HepG2 (cell line): ENCODE results near the gene IGF2BP1. TPM values are rescaled to one million over a fixed set of nuclear protein-coding genes. Genes with fewer than 3 reads are reported as not detected.

ENCODE experiments used
- GABPB1 ChIP-seq: IDR thresholded peaks from 2 replicates; pipeline ENCODE4 v1.6.1; 2016; ENCODE audit warnings: mild to moderate bottlenecking, missing genetic modification reagents, moderate library complexity, missing compliant biosample characterization
- TBP ChIP-seq: sonication (generic); formaldehyde crosslinking; IDR thresholded peaks from 2 replicates; pipeline ENCODE4 v1.5.0; 2020; ENCODE audit warnings: missing genetic modification reagents
- TCF12 ChIP-seq, 2 experiments: fragments of 450-650 bp in 1 of 2; sonication (generic) in 1 of 2; formaldehyde crosslinking in 1 of 2; IDR thresholded peaks; 2 replicates each; pipeline versions ENCODE4 v1.6.1 to v1.8.0; 2017 to 2022; ENCODE audit warnings: antibody characterized with exemption in 1 of 2, mild to moderate bottlenecking in 1 of 2, missing genetic modification reagents in 1 of 2, moderate library complexity in 1 of 2
- XBP1 ChIP-seq: sonication (generic); formaldehyde crosslinking; IDR thresholded peaks from 2 replicates; pipeline ENCODE4 v1.5.0; 2020; ENCODE audit warnings: missing genetic modification reagents
- ZNF510 ChIP-seq: sonication (generic); formaldehyde crosslinking; IDR thresholded peaks from 2 replicates; pipeline ENCODE4 v1.4.0; 2020; ENCODE audit warnings: low read depth, mild to moderate bottlenecking, missing genetic modification reagents
- polyA plus RNA-seq, 8 experiments: library from polyadenylated mRNA; depleted of rRNA in 3 of 8; stranded (reverse) in 7 of 8; unstranded in 1 of 8; fragments of >200 nt; fragmentation: Illumina TruSeq in 4 of 8; extraction: Trizol in 4 of 8; gene quantifications; 2 replicates each; pipeline versions ENCODE4 v1.2.1 to v1.2.3, GENCODE V29; 2011 to 2016; ENCODE audit warnings: low read depth in 4 of 8, missing spikeins in 1 of 8, mixed read lengths in 1 of 8; ENCODE audit not compliant: insufficient read depth in 1 of 8
- total RNA-seq, 5 experiments: library from RNA; depleted of rRNA; stranded (reverse); fragments of >200 nt; fragmentation: Illumina TruSeq; extraction: Trizol; gene quantifications; 2 replicates each; pipeline ENCODE4 v1.2.3, GENCODE V29; 2016; ENCODE audit warnings: low read depth in 1 of 5
- TF ChIP-seq, protein P1 (sequence below): sonication (generic); formaldehyde crosslinking; IDR thresholded peaks from 2 replicates; pipeline ENCODE4 v1.4.0; 2020; ENCODE audit warnings: missing genetic modification reagents, borderline replicate concordance
- TF ChIP-seq, protein P2 (sequence below): fragments of 450-650 bp; IDR thresholded peaks from 2 replicates; pipeline ENCODE4 v1.6.1; 2017; ENCODE audit warnings: mild to moderate bottlenecking
- TF ChIP-seq, protein P3 (sequence below): sonication (generic); formaldehyde crosslinking; IDR thresholded peaks from 2 replicates; pipeline ENCODE4 v1.4.0; 2020; ENCODE audit warnings: mild to moderate bottlenecking, missing genetic modification reagents
- TF ChIP-seq, protein P4 (sequence below), 2 experiments: fragments of 450-650 bp in 1 of 2; sonication (generic) in 1 of 2; formaldehyde crosslinking; IDR thresholded peaks; 2 replicates each; pipeline versions ENCODE4 v1.5.0 to v1.8.0; 2020 to 2022; ENCODE audit warnings: mild to moderate bottlenecking in 1 of 2, missing genetic modification reagents in 1 of 2
- TF ChIP-seq, protein P5 (sequence below): sonication (generic); formaldehyde crosslinking; IDR thresholded peaks from 2 replicates; pipeline ENCODE4 v1.4.0; 2020; ENCODE audit warnings: missing genetic modification reagents, mild to moderate bottlenecking, borderline replicate concordance

Gene IGF2BP1
- total and polyA plus RNA-seq, 2 of the 13 experiments (the other 11 are each of a cell fraction or from before 2014, with no cell fraction given): 29.7 to 75.1 TPM

DNA sequence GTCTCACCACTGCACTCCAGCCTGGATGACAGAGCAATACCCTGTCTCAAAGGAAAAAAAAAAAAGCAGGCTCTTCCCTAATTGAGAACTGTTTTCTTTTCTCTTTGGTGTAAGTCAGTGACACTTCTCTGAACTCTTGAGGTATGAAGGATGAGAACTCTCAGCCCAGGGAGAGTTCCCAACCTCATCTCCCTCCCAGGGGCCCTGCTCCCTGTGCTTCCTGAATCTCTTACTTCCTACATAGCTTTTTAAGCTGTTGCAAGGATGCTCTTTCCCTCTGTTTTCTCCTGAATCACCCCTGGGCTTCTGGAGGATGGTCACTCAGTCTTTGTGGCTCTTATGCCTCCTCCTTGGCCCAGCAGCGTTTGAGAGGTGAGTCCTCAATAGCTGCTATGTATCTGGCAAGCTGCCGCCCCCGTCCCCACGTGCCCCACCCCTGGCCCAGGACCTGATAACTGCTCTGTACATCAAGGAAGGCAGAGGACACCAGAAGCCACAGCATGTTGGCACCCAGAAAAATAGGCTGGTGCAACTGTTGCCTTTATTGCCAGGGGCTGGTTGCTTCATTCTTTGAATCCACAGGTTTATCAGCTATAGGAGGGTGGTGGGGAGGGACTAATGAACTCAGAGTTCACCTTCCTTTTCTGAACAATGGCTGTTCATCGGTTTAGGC lies 24.0 kb downstream of the IGF2BP1 start (continued):
- TF ChIP-seq GABPB1 (no peak), XBP1 (CRISPR knock-in tag) (no peak), ZNF510 (CRISPR knock-in tag) (no peak), TBP (CRISPR knock-in tag) (no peak), TCF12 (IDR thresholded peaks at IDR 0.05) (no peak), TCF12 (CRISPR knock-in tag; IDR thresholded peaks at IDR 0.05) (no peak)
- TF ChIP-seq, protein P1, sequence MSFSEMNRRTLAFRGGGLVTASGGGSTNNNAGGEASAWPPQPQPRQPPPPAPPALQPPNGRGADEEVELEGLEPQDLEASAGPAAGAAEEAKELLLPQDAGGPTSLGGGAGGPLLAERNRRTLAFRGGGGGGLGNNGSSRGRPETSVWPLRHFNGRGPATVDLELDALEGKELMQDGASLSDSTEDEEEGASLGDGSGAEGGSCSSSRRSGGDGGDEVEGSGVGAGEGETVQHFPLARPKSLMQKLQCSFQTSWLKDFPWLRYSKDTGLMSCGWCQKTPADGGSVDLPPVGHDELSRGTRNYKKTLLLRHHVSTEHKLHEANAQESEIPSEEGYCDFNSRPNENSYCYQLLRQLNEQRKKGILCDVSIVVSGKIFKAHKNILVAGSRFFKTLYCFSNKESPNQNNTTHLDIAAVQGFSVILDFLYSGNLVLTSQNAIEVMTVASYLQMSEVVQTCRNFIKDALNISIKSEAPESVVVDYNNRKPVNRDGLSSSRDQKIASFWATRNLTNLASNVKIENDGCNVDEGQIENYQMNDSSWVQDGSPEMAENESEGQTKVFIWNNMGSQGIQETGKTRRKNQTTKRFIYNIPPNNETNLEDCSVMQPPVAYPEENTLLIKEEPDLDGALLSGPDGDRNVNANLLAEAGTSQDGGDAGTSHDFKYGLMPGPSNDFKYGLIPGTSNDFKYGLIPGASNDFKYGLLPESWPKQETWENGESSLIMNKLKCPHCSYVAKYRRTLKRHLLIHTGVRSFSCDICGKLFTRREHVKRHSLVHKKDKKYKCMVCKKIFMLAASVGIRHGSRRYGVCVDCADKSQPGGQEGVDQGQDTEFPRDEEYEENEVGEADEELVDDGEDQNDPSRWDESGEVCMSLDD: no peak
- TF ChIP-seq, protein P2, sequence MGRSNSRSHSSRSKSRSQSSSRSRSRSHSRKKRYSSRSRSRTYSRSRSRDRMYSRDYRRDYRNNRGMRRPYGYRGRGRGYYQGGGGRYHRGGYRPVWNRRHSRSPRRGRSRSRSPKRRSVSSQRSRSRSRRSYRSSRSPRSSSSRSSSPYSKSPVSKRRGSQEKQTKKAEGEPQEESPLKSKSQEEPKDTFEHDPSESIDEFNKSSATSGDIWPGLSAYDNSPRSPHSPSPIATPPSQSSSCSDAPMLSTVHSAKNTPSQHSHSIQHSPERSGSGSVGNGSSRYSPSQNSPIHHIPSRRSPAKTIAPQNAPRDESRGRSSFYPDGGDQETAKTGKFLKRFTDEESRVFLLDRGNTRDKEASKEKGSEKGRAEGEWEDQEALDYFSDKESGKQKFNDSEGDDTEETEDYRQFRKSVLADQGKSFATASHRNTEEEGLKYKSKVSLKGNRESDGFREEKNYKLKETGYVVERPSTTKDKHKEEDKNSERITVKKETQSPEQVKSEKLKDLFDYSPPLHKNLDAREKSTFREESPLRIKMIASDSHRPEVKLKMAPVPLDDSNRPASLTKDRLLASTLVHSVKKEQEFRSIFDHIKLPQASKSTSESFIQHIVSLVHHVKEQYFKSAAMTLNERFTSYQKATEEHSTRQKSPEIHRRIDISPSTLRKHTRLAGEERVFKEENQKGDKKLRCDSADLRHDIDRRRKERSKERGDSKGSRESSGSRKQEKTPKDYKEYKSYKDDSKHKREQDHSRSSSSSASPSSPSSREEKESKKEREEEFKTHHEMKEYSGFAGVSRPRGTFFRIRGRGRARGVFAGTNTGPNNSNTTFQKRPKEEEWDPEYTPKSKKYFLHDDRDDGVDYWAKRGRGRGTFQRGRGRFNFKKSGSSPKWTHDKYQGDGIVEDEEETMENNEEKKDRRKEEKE: no peak
- TF ChIP-seq, protein P3, sequence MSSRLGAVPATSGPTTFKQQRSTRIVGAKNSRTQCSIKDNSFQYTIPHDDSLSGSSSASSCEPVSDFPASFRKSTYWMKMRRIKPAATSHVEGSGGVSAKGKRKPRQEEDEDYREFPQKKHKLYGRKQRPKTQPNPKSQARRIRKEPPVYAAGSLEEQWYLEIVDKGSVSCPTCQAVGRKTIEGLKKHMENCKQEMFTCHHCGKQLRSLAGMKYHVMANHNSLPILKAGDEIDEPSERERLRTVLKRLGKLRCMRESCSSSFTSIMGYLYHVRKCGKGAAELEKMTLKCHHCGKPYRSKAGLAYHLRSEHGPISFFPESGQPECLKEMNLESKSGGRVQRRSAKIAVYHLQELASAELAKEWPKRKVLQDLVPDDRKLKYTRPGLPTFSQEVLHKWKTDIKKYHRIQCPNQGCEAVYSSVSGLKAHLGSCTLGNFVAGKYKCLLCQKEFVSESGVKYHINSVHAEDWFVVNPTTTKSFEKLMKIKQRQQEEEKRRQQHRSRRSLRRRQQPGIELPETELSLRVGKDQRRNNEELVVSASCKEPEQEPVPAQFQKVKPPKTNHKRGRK: no peak
- TF ChIP-seq, protein P4, sequence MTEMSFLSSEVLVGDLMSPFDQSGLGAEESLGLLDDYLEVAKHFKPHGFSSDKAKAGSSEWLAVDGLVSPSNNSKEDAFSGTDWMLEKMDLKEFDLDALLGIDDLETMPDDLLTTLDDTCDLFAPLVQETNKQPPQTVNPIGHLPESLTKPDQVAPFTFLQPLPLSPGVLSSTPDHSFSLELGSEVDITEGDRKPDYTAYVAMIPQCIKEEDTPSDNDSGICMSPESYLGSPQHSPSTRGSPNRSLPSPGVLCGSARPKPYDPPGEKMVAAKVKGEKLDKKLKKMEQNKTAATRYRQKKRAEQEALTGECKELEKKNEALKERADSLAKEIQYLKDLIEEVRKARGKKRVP (CRISPR knock-in tag; IDR thresholded peaks at IDR 0.05): peak in 1 of 2 experiments; percentile 94; a peak in 2 of 4 replicates
- TF ChIP-seq, protein P5, sequence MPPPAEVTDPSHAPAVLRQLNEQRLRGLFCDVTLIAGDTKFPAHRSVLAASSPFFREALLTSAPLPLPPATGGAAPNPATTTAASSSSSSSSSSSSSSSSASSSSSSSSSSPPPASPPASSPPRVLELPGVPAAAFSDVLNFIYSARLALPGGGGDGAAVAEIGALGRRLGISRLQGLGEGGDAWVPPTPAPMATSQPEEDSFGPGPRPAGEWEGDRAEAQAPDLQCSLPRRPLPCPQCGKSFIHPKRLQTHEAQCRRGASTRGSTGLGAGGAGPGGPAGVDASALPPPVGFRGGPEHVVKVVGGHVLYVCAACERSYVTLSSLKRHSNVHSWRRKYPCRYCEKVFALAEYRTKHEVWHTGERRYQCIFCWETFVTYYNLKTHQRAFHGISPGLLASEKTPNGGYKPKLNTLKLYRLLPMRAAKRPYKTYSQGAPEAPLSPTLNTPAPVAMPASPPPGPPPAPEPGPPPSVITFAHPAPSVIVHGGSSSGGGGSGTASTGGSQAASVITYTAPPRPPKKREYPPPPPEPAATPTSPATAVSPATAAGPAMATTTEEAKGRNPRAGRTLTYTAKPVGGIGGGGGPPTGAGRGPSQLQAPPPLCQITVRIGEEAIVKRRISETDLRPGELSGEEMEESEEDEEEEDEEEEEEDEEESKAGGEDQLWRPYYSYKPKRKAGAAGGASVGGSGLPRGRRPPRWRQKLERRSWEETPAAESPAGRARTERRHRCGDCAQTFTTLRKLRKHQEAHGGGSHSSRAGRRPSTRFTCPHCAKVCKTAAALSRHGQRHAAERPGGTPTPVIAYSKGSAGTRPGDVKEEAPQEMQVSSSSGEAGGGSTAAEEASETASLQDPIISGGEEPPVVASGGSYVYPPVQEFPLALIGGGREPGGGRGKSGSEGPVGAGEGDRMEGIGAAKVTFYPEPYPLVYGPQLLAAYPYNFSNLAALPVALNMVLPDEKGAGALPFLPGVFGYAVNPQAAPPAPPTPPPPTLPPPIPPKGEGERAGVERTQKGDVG (CRISPR knock-in tag): no peak
